GM12892 (cell line): ENCODE data around the gene ZNF746.

Source experiments
- POLR2A ChIP-seq: IDR thresholded peaks from 2 replicates; pipeline ENCODE4 v1.6.1; 2011; ENCODE audit warnings: low read depth, low read length, control low read depth
- POLR2AphosphoS5 ChIP-seq: IDR thresholded peaks from 2 replicates; pipeline ENCODE4 v1.6.1; 2011; ENCODE audit warnings: low read depth, low read length, control low read depth
- TAF1 ChIP-seq: IDR thresholded peaks from 2 replicates; pipeline ENCODE4 v1.6.1; 2011; ENCODE audit warnings: low read depth, mild to moderate bottlenecking, control low read depth, low read length, borderline replicate concordance

- TF ChIP-seq POLR2AphosphoS5, result no peak
- no peak for TF ChIP-seq POLR2A
- TF ChIP-seq TAF1, result no peak
Observed at GRCh38 chr7:149524394-149524793, 26.8 kb upstream of the ZNF746 start.
